ENCODE results near the gene MDH1.

Gene MDH1

DNA sequence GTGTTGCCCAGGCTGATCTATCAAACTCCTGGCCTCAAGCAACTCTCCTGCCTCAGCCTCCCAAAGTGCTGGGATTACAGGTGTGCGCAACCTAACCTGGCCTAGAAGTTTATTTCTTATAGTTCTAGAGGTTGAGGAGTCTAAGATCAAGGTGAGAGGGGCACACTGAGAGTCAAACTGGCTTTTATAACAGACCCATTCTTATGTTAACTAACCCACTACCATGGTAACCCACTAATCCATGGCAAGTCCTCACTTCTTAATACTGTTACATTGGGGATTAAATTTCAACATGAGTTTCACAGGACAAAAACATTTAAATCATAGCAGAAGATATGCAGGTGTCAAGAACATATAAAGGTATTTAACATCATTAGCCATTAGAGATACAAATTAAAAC, 50.6 kb downstream of the MDH1 start:
- no peak for DNase-seq (ENCODE audit: low spot score)

DNA sequence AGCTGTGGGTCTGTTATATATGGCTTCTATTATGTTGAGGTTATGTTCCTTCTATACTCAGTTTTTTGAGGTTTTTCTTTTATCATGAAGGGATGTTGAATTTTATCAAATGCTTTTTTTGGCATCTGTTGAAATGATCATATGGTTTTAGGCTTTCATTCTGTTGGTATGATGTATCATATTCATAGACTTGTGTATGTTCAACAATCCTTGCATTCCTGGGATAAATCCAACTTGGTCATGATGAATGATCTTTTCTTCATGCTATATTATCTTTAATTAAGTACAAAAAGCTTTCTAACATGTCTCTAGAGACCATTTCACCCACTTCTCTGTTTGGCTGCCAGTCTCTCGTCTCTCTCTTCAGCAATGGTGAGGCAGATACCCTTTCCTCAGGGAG, 54.2 kb downstream of the MDH1 start:
- no peak for DNase-seq (ENCODE audit: low spot score)

DNA sequence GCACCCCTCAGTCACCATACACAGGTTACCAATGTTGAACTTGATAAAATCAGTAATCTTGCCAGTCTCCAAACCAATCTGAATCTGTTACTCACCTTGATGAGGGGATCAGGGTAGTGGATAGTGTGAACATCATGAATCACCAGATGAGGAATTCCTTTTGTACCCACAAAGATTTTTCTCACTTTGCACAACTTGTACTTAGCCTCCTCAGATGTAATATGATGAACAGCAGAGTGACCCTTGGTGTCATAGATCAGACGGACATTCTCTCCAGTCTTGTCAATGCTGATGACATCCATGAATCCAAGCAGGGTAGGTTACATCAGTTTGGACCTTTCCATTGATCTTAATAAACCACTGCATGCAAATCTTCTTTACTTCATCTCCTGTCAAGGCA, 54.7 kb downstream of the MDH1 start:
- no peak for DNase-seq (ENCODE audit: low spot score)

DNA sequence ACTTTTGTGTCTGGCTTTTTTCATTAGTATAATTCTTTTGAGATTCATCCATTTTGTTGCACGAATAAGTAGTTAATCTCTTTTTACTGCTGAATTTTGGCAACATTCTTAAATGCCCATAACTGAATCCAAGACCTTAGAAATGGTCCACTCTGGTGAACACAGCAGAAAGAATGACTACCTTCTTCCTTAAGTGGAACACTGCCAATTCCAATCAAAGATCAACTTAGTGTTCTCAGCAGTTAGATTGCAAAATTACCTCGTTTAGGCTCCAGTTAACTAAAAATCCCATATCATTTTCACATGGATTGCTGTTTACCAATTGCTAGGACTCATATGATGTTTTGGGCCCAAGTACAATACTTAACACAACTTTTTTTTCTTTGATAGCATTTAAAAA, 59.9 kb downstream of the MDH1 start:
- no peak for DNase-seq (ENCODE audit: low spot score)

DNA sequence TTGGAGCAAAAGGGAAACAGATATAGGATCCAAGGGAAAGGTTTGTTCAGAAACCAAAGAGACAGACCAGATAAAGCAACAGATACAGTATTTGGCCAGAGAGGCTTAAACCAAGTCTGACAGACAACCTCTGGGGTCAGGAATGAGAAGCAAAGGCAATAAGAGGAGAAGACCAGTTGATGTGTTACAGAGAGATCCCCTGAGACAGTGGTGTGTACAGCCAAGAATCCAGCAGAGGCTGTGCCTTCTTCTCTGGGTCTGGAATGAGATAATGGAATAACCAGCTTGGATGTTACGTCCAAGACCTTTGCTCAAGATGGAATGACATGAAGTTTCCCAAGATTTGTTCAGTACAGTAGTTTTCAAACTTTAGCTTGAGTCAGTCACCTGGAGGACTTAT, 61.1 kb downstream of the MDH1 start:
- DNase-seq (ENCODE audit: low spot score), result no peak

DNA sequence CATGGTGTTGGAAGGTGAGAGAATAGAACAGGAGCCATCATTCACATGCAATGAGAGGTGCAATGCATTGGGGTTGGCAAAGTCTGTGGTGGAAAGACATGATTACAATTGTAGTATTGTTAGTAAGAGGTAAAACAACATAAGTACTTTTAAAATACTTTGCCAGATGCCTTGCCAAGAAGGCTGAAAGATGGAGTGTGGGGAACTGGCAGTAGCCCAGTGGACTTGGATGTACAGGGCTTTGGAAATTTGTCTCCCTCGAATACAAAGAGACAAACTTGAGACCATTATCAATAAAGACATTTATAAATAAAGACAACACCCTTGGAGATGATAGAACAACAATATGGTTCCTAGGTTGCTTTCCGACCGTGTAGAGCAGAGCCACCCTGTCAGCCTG, 62.0 kb downstream of the MDH1 start:
- DNase-seq (ENCODE audit: low spot score), result no peak

DNA sequence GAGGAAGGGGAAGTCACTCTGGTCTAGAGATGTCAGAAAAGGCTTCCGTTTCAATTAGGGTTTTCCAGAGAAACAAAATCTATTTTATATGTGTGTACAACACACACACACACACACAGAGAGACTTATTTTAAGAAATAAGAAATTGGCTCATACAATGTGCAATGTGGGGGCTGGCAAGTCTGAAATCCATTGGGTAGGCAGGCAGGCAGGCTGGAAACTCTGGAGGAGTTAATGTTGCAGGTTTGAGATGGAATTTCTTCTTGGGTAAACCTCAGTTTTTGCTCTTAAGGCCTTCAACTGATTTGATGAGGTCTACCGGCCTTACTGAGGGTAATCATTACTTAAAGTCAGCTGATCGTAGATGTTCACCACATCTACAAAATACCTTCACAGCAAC, 62.6 kb downstream of the MDH1 start:
- no peak for DNase-seq (ENCODE audit: low spot score)

DNA sequence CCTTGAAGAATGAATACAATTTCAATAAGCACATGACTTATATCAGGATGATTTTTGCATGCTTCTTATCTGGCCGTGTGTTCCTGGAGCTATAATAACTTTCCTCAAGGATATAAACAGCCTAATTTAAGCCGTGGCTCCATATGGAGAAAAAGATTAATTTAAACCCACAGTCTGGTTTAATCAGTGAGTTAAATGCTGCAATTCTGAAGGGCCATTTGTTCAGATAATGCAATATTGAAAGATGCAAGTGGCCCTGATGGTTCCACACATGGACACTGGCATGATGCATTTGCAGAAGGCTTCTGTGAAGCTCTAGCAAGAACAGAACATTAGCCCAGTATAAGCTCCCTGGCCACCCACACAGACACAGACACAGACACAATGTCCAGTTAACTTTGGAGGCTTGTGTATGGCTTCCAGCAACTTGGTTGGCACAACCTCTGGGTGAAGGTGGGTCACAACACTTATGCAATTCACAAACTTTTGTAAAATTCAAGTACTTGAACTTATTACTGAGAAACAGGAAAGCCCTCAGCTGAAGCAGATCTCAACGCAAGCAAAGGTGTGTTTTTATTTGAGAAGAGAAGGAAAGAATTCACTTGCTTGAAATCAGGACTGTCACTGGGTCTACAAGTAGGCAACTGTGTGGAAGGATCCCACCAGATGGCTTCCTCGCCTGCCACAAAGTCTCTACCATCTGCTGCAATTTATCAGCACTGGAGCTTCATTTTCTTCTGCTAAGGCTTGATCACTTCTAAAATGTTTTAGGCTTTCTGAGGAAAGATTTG, 63.3 kb downstream of the MDH1 start:
- no peak for DNase-seq (ENCODE audit: low spot score)

DNA sequence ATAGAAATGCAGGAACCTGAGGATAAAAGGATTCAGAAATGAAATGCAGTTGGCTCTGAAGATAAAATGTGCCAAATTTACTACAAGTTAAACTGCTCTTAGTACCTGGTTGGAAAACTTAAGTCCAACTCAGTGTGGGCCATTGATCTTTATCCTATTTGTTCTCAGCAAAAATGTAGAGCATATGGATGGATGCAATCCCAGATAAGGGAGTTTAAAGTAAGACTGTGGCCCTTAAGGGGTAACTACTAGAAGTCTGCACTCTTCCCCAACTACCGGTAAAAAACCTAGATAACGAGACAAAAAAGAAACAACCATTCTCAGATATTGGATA, 63.9 kb downstream of the MDH1 start:
- DNase-seq (ENCODE audit: low spot score), result no peak

DNA sequence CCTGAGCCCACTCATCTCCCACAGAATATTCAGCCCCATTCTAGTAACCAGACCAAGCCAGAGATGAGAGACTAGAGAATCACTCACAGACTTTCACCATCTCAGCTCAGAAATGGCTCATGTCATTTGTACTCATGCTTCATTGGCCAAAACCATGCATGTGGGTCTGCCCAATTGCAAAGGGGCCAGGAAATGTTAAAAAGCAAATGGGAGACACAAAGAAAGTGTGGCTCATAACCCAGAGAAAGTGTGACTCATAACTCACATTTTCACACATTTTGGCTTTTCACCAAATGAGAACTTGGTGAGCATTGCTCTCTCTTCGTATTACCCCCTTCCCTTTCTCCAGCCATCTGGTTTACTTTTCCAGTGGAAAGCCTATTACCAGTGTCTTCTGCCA, 66.2 kb downstream of the MDH1 start:
- peak; percentile 60 for DNase-seq (ENCODE audit: low spot score)
